MCF 10A (cell line): ENCODE data around the gene ACSL6. TPM values are rescaled to one million over a fixed set of nuclear protein-coding genes. Genes with fewer than 3 reads are reported as not detected.

ENCODE experiments used
- BruUV-seq: library from RNA; stranded (reverse); fragments of 400-500 nt; replicated peaks from 2 replicates; lab custom pipeline; 2021; lab: Mats Ljungman, UMichigan
- CTCF ChIA-PET: fragments of 300-600 bp; sonication (Branson Sonifier 250); formaldehyde crosslinking; extraction: SDS; loops from one replicate; lab custom pipeline; 2021; ENCODE audit warnings: antibody characterized with exemption, inconsistent platforms; lab: Yijun Ruan, JAX
- POLR2A ChIA-PET: fragments of 300-600, 350-650 bp; sonication (Branson Sonifier 250); formaldehyde crosslinking; extraction: SDS; loops from one replicate; lab custom pipeline; 2020; ENCODE audit warnings: antibody characterized with exemption, inconsistent platforms; lab: Yijun Ruan, JAX
- DNase-seq: peaks from one replicate; pipeline ENCODE4 v3.0.0-alpha.2; 2018; ENCODE audit not compliant: unreplicated experiment
- H3K27ac Mint-ChIP-seq: one replicate; pipeline ENCODE4 v1.8.0; 2022; ENCODE audit warnings: mild to moderate bottlenecking, low read depth, mixed read lengths; ENCODE audit not compliant: unreplicated experiment
- H3K27me3 Mint-ChIP-seq: one replicate; pipeline ENCODE4 v1.8.0; 2022; ENCODE audit warnings: mixed read lengths; ENCODE audit not compliant: insufficient read depth, unreplicated experiment
- H3K36me3 Mint-ChIP-seq: one replicate; pipeline ENCODE4 v1.8.0; 2022; ENCODE audit warnings: mild to moderate bottlenecking, moderate library complexity, mixed read lengths; ENCODE audit not compliant: insufficient read depth, unreplicated experiment
- H3K4me1 Mint-ChIP-seq: one replicate; pipeline ENCODE4 v1.8.0; 2022; ENCODE audit warnings: mixed read lengths; ENCODE audit not compliant: insufficient read depth, unreplicated experiment
- H3K4me3 Mint-ChIP-seq: one replicate; pipeline ENCODE4 v1.8.0; 2022; ENCODE audit warnings: mild to moderate bottlenecking, moderate library complexity, mixed read lengths; ENCODE audit not compliant: unreplicated experiment
- H3K9me3 Mint-ChIP-seq: one replicate; pipeline ENCODE4 v1.8.0; 2022; ENCODE audit warnings: mixed read lengths; ENCODE audit not compliant: unreplicated experiment
- CTCF ChIP-seq: fragments of 200-600 bp; IDR thresholded peaks from one replicate; pipeline ENCODE4 v1.8.0; 2022; ENCODE audit warnings: antibody characterized with exemption, mild to moderate bottlenecking; ENCODE audit not compliant: unreplicated experiment
- intact Hi-C: fragments of 100-400 bp; cut with micrococcal nuclease; formaldehyde crosslinking; loops from 2 replicates; pipeline ENCODE4 v1.14.1; 2022
- total RNA-seq: library from RNA; stranded (reverse); gene quantifications from 2 replicates; pipeline ENCODE4 v1.2.3, GENCODE V29; 2022

Gene ACSL6
- total RNA-seq, 1 experiment from 2014 or later: not detected

GRCh38 chr5:131979816-131980215, 31.6 kb downstream of the ACSL6 start:
- no TSS peak for BruUV-seq
- no peaks in the 10 kb centered on the region for H3K36me3 Mint-ChIP-seq
- intact Hi-C loops: no loop called here

DNA sequence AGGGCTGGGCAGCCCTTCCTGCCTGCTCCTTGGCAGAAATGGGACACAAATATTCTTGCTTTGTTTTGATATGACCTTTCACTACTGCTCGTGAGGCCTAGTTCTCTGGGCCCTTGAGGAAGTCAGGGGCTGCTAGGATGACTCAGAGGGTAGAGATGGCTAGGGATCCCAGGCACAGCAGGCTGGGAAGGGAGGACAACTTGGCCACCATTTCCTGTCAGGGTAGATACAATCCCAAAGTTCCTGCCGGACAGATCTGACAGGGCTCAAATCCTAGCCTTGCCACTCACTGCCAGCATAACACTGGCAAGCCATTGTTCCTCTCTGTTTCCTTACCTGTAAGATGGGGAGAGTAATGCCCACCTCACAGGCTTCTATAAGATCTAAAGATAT, 34.2 kb downstream of the ACSL6 start:
- no peak for TF ChIP-seq CTCF
- no peaks in the 10 kb centered on the region for H3K36me3 Mint-ChIP-seq
- ChIA-PET POLR2A (no interaction called here), CTCF (interaction anchor here (1.1 kb wide), 1 partner anchor 30 kb away, joined by 4 read pairs; no protein-coding TSS in a partner anchor)
- no TSS peak for BruUV-seq
- H3K4me1 Mint-ChIP-seq: no peaks in the 10 kb centered on the region
- no peak overlapping the region for H3K4me3 Mint-ChIP-seq
- H3K9me3 Mint-ChIP-seq: no peaks in the 10 kb centered on the region
- no peak overlapping the region for H3K27ac Mint-ChIP-seq
- DNase-seq: no peak
- H3K27me3 Mint-ChIP-seq: peaks cover 11% of the 10 kb centered on the region
- intact Hi-C loops: no loop called here

More at GRCh38 chr5:131979816-131980215, 31.6 kb downstream of the ACSL6 start:
- ChIA-PET POLR2A (no interaction called here), CTCF (no interaction called here)
- TF ChIP-seq CTCF: no peak
- Mint-ChIP-seq H3K27me3 (peaks cover 11% of the 10 kb centered on the region), H3K4me1 (no peaks in the 10 kb centered on the region), H3K4me3 (no peak overlapping the region), H3K9me3 (no peaks in the 10 kb centered on the region), H3K27ac (no peak overlapping the region)
- no peak for DNase-seq

GRCh38 chr5:131976414-131977211, 34.8 kb downstream of the ACSL6 start:
- no peak overlapping the region for H3K27ac Mint-ChIP-seq
- H3K27me3 Mint-ChIP-seq: peaks cover 11% of the 10 kb centered on the region
- no peaks in the 10 kb centered on the region for H3K9me3 Mint-ChIP-seq
- BruUV-seq: no TSS peak
- H3K36me3 Mint-ChIP-seq: no peaks in the 10 kb centered on the region
- no peak for TF ChIP-seq CTCF
- ChIA-PET POLR2A (no interaction called here), CTCF (no interaction called here)
- no peak overlapping the region for H3K4me3 Mint-ChIP-seq
- intact Hi-C loops: no loop called here
- no peaks in the 10 kb centered on the region for H3K4me1 Mint-ChIP-seq
- DNase-seq: no peak

DNA sequence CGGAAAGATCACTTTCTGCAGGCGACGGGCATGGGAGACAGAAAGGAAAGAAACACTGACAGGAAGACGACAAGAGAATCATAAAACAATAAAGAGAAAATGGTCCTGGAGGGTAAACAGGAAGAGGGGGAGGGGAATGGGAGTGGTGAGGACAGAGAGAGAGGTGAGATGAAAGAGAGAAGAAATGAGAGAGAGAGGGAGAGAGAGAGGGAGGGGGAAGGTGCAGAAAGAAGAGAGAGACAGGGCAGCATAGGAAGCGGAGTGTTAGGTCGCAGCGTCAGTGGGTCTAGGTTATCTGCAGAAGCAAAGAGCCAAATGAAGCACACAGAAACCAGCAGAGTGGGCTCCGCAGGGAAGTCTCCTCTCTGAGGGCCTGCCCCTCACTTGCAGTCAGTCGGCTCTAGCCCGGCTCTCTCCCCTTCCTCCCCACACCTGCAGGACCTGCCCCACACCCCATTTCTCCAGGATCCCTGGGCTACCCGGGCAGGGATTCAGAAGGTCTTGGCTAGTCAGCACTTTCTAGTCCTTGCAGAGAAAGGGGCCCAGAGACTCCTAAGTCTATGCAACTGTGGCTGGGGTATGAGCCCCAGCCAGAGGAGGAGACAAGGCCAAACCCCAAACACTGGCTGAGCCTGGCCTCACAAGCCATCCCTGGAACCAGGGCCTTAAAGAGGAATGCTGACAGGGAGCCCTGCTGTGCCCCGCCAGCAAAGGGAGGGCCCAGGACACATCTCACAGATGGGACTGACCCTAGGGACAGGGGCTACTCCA, 36.3 kb downstream of the ACSL6 start:
- H3K36me3 Mint-ChIP-seq: no peaks in the 10 kb centered on the region
- intact Hi-C loops: no loop called here
- BruUV-seq: no TSS peak
- no peak for TF ChIP-seq CTCF
- ChIA-PET POLR2A (no interaction called here), CTCF (no interaction called here)
- no peaks in the 10 kb centered on the region for H3K27me3 Mint-ChIP-seq
- no peak overlapping the region for H3K4me3 Mint-ChIP-seq
- H3K27ac Mint-ChIP-seq: no peak overlapping the region
- no peaks in the 10 kb centered on the region for H3K4me1 Mint-ChIP-seq
- no peak for DNase-seq
- no peaks in the 10 kb centered on the region for H3K9me3 Mint-ChIP-seq
